GM19463 (cell line): Measurements from ENCODE around the gene SH3BP2.

Source experiments
- ATAC-seq: cut with Tn5 transposase; IDR thresholded peaks from one replicate; pipeline ENCODE4 v1.9.1; 2021; ENCODE audit warnings: mild to moderate bottlenecking, moderate library complexity; ENCODE audit not compliant: unreplicated experiment

SH3BP2 gene

DNA sequence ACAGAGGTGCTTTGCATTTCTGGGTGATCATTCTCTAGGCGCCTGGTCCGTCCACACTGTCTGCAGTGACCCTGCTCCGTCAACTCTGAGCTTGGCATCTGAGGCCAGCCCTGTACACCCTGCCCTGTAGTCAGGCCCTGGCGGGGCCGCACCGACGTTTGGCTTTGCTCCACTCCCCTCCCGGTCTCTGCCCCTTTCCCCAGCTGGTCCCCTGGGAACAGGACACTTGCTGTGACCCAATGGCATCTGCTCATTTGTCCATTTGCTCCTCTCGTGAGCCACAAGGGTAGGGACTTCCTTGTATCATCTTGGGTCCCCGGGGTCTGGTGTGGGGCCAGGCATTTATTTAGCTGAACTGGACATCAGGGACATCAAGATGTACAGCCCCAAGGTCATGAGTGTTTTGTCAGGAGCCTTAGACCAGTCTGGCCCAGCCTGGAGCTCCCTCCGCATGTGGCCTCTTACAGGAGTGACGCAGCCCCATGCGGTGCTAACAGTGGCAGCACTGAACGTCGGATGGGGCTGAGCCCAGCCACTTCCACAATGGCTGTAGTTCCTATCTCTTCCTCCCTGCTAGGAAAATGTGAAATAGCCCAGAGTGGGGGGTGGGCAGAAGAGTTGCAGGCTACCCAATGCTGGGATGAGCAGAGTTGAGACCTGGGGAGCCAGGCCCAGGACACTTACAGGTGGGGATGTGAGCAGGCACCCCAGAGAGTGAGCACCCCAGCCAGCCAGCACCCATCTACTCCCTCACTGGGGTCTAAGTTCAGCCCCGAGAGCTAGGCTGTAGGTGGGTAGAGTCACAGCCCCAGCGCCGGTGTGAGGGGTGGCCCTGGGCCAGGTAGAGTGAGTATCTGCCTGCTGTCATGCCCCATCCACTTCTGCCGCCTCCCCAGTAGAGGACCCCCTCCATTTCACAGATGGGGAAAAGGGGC, 2.0 kb upstream of the SH3BP2 start:
- no peak for ATAC-seq

DNA sequence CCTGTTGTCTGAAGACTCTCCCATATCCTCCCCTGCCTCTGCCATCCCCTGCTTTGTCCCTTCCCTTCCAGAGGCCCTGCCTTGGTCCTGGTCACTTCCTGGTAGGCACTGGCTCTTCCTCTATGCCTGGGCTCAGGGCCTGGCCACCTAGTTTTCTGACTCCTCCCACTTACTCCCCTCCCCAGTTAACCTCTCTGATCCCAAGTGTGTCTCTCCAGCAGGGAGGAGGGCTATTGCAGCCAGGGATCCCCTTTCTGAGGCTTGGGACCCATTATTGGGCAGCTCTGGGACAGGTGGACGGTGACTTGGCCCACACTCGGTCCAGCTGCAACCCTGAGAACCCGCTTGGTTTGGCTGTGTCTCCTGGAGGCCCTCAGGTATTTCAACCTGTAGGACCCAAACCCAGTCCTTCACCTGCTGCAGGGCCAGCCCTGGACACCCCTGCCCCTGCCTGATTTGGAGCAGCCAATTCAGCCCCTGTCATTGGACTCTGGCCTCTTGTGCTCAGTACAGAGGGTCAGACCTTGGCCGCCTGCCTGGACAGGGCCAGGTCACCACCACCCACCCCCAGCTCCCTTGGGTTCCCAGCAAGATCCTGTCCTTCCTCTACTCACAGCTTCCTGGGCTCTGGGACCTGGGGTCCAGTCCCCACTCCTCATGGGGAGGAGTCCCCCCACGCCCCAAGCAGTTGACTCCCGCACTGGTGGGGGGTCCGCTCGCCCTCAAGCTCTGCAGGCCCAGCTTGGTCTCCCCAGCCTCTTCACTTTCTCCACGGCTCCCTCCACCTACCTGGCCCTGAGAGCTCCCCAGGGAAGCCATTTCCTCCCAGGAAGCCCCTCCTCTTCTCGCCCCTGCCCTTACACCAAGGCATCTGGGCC, 1.1 kb upstream of the SH3BP2 start:
- ATAC-seq, result no peak

DNA sequence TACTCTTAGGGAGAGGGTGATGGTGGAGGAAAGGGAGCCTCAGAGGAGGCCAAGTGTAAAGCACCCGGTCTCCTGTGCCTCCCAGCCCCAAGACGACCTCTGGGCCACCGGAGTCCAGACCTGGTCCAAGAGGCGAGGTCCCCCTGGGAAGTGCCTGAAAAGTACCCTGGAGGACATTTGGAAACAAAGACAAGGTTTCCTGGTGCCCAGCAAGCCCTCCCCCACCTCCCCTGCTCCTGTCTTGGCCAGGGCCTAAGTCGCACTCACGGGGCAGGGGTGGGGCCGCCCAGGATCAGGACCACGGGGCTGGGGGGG, 532 bp upstream of the SH3BP2 start:
- no peak for ATAC-seq

DNA sequence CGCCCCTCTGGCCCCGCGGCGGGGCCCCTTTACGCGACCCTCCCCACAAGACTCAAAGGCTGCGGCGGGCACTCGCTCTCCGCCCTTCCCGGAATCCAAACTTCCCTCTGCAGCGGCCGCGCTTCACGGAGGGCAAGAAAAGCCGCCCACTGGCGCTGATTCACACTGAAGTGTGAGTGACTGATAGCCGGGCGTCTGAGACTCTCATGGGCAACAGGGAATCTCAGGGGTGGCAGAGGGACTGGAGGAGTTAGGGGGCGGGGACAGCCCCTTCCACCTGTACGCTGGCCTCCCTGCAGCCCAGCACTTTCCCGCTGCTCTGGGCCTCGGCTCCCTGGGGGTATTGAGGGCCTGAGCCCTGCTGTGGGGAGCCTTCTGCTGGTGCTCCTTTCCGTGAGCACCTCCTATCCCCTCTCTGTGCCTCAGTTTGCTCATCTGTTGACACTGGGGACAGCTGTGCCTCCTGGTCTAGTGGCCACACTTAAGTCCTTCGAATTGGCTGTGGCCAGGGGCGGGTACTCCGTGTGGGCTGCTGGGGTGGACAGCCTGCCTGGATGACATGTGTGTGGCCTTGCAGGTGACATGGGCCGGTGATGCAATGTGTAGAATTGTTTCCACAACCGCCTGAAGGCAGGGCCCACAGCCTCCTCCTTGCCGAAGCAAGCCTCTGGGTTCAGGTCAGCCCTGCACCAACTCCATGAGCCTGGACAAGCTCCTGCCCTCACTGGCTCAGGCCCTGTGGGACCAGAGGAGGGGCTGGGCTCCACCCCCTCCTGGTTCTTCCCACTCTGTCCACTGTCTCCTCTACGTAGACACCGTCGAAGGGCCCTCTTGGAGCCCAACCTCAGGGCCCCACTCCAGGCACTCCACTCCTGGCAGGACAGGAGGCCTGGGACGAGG, 951 bp downstream of the SH3BP2 start:
- no peak for ATAC-seq

DNA sequence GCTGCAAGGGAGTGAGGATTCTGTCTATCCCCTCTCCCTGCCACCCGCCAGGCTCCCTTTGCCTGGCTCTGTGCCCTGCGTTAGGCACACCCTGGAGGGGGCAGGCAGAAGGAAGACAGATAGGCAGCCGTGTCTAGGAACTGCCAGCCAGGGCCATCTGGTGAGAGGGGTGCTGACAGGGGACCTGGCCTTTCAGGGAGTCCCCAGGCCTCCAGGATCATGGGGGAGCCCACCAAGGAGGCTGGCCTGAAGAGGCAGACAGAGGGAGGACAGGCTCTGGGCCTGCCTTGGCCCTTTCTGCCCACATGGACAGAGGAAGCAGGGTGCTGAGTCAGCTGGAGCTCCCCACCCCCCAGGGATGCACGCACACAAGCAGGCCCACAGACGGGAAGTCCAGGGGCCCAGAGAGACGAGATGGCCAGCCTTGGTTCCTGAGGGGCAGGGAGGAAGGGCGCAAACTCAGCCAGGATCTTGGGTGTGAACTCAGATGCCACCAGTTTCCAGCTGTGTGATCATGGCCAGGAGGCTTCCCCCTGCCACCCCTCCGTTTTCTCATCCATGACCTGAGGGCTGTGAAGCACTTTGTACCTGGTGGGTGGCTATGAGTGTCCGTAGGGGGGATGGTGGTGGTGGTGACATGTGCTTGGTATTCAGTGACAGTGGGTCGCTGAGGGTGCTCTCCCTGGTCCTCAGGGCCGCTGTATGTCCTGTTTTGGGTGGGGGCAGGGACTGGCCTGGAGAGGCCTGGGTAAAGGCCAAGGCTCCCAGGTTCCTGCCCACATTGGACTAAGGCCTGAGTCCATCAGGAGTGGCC, 1.8 kb downstream of the SH3BP2 start:
- ATAC-seq, result no peak

DNA sequence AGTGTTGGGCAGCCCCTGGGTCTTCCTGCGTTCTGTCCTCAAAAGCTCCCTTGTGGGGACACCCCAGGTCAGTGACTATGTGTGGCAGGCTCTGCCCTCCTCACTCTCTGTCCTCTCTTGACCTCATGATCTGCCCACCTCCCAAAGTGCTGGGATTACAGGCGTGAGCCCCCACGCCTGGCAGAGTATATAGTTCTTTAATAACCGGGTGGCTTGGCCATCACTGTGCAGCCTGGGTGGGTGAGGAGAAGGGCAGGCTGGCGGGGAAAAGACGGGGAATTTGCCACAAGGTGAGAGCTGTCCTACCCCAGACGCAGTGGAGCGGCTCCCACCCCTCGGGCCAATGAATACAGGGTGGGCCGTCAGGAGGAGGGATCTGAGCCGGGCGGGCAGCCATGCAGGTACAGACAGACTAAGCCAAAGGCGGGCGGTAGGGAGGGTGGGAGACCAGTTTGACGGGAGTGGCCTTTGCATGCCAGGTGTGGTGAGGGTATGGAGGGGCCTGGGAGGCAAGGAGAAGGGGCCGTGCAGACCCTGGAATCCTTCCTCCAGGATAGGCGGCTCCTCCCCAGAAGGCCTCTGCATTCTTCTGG, 2.5 kb downstream of the SH3BP2 start:
- no peak for ATAC-seq

DNA sequence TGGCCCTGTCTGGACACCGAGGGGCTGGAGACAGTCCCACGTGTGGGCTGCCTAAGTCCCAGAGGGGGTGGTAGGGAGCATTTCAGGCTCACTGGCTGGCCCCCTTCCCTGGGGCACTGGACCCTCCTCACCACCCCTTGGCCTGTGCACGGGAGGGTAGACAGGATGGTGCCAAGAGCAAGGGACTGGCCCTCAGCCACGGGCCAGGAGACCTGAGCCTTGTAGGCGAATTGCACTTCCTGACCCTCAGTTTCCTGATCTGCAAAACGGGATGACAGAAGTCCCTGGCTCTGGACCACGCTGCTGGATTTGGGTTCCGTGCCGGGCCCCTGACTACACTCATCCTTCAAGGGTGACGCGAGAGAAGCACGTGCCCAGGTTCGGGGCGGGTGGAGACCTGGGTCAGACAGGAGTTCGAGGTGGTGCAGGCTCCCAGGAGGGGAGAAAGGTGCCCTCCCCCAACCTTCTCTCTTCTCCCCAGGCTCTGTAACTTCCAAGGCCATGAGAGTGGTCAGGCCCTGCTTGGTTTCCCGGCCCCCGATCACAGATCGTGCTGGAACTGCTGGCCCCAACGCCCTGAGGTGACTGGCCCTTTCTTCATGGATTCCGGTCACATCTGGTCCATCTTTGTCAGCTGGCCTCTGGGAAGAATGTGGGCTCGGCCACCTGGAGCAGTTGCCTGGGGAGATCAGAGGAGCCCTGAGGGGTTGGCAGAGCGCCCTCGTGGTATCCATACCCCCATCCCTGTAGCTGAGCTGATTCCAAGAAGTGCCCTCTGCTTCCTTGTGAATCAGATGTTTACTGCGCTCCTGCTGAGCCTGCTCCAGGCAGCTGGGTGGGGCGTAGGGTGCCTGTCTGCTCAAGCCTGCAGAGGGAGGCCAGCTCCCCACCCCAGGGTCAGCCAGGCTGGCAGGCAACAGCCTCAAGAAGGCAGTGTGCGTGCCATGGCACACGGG, 3.3 kb downstream of the SH3BP2 start:
- ATAC-seq, result no peak

DNA sequence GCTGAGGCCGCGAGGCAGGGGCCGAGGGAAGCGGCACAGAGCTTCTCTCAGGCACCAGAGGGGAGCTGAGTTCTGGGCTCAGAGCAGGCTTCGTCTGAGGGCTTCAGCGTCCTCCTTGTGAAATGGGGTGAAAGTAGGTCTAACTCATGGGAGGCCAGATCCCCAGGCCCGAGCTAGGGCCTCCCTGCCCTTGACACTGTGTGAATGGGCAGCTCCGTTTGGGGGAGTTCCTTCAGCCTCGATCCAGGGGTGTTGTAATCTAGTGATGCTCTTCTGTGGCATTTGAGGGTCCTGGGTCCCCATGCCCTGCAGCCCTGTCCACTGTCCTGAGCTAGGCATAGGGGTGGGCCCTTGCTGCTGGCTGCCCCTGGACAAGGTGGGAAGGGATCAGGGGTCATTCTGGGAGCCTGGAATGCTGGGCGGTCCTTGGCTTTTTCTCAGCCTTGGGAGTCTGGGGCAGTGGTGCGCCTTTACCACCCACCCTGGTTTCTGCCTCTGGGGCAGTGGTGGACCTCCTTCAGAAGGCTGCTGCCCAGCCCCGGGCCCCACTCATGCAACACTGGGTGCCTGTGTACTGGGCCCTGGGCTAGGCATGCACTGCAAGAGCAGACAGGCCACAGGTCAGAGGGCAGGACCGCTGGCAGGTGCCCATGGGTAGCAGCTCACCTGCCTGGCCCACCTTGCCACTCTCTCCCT, 4.1 kb downstream of the SH3BP2 start:
- no peak for ATAC-seq

DNA sequence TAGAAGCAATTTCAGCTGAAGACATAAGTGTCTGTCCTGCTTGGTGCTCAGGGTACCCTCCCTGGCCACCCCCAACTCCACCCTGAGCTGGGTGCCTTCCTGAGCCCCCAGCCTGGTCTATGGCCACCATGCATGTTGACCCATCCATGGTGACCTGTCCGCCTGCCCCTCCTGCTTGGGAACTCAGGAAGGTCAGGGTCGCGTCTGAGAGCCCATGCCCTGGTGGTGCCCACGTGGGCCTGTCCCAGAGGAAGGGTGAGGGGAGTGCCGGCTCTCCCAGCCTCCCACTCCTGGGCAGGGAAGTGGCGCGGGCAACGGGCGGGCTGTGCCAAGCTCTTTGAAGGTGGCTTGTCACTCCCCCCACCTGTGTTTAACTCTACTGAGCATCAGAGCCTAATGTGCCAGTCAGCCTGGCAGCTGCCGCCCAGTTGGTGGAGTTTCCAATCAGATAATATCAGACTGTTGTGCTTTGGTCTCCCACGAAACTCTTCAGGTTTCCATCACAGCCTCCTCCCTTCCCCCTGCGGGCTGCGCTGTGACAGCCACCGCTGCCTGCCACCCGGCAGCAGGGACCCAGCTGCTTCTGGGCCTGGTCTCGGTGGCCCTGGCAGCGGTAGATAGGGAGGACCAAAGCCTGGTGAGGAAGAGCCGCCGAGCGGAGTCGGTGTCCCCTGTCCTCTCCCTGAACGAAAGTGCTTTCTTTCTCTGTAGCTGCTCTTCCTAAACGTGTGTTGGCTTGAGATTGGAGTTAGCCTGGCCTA, 4.8 kb downstream of the SH3BP2 start:
- no peak for ATAC-seq

DNA sequence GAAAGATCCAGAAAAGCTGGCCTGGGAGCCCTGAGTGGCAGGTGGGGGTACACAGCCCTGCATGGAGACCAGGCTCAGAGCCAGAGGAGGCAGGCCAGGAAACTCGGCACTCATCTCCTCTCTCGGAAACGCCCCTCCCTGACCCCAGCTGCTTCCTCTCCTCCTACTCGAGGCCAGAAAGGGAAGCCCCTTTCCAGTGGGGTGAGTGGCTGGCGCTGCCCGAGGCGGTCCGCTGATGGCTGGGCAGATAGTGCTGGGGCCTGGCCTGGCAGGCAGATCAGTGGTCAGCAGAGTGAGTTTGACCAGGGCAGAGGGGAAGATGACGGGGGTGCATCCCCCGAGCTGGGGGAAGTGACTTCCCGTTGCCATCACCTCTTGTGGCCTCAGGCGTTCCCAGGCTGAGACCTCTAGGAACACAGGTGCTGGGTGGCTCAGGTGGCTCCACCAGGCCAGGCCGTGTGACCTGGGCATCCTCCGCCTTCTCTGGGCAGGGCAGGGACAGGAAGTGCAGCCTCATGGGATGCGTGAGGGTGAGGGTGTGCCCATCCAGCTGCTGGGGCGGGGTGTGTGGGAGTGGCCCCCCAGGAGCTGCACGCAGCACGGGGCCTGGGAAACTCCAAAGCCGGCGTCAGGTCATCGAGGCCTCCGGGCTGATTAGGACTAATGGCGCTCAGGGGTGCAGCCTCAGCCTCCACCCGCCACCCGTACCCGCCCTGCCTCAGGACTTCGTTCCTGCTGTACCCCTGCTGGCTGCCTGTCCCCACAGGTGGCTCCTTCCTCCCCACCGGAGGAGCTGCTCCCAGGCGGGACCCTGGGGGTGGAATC, 5.7 kb downstream of the SH3BP2 start:
- ATAC-seq, result peak; percentile 56

DNA sequence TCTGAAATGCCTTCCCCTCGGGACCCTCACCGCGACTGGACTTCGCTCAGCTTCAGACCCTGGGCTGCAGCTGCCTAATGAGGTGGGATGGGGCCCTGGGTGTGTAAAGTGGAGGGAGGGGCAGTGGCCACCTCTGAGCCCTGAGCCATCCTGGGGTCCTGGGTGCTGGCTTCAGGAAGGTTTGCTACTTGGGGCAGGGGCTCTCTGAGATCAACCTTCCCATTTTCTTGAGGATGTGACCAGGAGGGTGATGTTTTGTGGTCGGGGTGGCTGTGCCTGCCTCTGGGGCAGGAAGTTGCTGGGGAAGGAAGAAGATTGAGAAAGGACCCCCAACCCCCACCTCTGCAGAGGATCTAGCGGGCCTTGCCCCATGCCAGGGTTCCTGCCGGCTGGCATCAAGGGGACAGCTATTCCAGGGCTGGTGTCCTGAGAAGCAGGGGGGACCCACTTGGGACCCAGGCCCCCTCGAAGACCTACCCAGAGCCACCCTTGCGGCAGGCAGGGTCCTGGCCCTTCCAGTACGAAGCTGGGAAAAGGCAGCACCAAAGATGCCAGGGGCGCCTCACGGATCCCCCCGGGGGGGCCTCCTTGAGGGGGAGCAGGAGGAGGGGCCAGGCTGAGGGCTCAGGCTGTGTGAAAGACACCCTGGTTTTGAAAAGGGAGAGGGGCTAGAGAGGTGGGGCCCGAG, 6.5 kb downstream of the SH3BP2 start:
- ATAC-seq, result no peak

DNA sequence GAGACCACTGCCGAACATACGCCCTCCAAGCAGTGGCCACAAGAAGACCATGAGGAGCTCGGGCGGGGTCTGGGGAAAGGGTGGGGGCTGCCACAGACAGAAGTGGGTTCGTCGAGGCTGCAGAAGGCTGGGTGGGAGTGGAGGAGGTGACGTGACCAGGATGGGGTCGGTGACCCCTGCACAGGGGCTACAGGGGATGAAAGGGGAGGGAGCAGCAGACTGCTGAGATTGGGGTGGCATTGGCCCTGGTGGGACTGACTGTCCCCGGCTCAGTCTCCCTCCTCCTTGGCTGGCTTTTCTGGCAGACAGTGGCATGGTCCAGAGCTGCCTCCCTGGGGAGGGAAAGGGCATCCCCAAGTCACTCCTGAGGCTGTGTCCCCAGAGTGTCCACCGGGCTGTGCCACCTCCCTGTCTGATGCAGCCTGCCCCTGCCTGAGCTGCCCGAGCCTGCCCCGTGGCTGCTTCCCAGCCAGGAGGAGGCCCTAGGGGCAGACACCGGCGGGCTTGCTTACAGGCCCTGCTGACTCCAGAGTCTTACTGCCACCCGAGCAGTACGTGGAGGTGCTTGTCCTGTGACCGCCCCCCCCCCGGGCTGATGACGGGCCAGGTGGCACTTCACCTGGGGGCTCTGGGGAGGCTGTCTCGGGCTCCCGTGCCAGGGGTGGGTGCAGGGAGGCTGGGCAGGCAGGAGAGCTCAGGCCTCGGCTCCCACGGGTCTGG, 7.2 kb downstream of the SH3BP2 start:
- no peak for ATAC-seq

DNA sequence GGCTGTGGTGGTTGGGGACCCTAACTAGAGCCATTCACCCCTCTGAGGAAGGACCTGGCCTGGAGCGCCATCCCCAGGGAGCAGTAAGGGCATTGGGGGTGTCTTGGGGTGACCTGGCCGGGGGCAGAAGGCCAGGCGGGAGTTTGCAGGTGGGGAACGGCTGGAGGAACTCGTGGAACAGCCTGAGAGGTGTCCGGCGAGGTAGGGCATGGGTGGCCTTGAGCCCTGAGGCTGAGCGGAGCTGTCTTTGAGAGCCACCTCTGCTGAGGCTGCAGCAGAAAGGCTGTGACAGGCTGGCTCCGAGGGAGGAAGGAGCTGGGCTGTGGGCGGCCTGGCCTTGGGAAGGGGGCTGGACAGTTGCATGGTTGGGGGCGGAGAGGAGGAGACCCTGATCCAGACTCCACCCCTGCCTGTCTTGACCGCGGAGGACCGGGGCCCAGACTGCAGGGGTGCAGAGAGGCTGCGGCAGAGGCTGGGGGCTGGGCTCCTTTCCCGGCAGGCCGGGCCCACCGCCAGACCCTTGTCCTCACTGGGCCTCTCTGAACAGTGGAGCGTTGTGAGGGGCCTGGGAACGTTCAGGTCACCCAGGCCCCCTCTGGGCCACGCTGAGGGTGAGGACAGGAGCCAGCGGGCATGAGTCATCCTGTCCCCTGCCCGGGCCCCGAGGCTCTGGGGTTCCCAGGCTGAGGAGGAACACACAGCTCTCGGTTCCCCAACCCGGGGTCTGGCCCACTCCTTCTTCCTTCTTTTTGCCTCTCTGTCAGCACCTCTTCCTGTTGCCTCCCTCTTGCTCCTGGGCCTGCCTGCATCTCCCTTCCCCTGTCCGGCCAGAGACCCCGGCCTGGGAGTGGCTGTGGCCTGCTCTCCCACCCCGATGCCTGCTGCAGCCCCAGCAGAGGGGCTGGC, 8.1 kb downstream of the SH3BP2 start:
- ATAC-seq, result peak; percentile 44
